ENCODE data around the gene GCLC.

Gene GCLC

GRCh38 chr6:53447865-53448264 is 97.0 kb downstream of the GCLC start:
- DNase-seq (ENCODE audit: low spot score): no peak

Data from hematopoietic multipotent progenitor cell treated with erythropoietin and hydrocortisone succinate and interleukin-3 and kit ligand, for 17 days (in vitro differentiated cells).